ENCODE data around the gene FAF2. TPM values are rescaled to one million over a fixed set of nuclear protein-coding genes. Genes with fewer than 3 reads are reported as not detected.
"Not testable (repeated sequence)": the region's sequence is repeated elsewhere in the genome, so short reads cannot be mapped to it uniquely, and the experiment has no call there.

Gene FAF2
- total RNA-seq, result 42.8 and 43.9 TPM in 2 replicates

- Mint-ChIP-seq H3K27ac (peak within 1 kb of the TSS; percentile 94), H3K4me1 (peaks cover 30% of the 10 kb centered on the region), H3K27me3 (peaks cover 2% of the 10 kb centered on the region), H3K9me3 (peaks cover under 1% of the 10 kb centered on the region), H3K36me3 (ENCODE audit: low read depth) (peaks cover 19% of the 10 kb centered on the region), H3K4me3 (peak within 1 kb of the TSS; percentile 93)
- intact Hi-C loops (cut with micrococcal nuclease), result loop anchor here (1.0 to 2.0 kb wide), 5 partner anchors 32 to 94 kb away; partner anchors contain the start of genes CLTB, HIGD2A, KIAA1191 and NOP16
- DNase-seq, result peak; percentile 100
These were observed at the start of gene FAF2 for GRCh38 chr5:176447978-176448608. FAF2 (plus strand) TSS chr5:176448385; CDS start chr5:176448408, 23 bp downstream.

- DNase-seq, result no peak
- H3K9me3 Mint-ChIP-seq, result no peaks in the 10 kb centered on the region
- H3K27me3 Mint-ChIP-seq, result no peaks in the 10 kb centered on the region
- no peak overlapping the region for H3K27ac Mint-ChIP-seq
- no peak overlapping the region for H3K4me3 Mint-ChIP-seq
- intact Hi-C loops (cut with micrococcal nuclease), result no loop called here
- H3K4me1 Mint-ChIP-seq, result peaks cover 4% of the 10 kb centered on the region
- H3K36me3 Mint-ChIP-seq (ENCODE audit: low read depth), result peaks cover 15% of the 10 kb centered on the region
These were observed 47.6 kb upstream of the FAF2 start for GRCh38 chr5:176400382-176401156.

GRCh38 chr5:176401281-176402205 lies 46.6 kb upstream of the FAF2 start:
- no peaks in the 10 kb centered on the region for H3K27me3 Mint-ChIP-seq
- peaks cover 20% of the 10 kb centered on the region for H3K36me3 Mint-ChIP-seq (ENCODE audit: low read depth)
- H3K9me3 Mint-ChIP-seq, result no peaks in the 10 kb centered on the region
- DNase-seq, result no peak
- peaks cover 4% of the 10 kb centered on the region for H3K4me1 Mint-ChIP-seq
- H3K27ac Mint-ChIP-seq, result no peak overlapping the region
- no peak overlapping the region for H3K4me3 Mint-ChIP-seq
- intact Hi-C loops (cut with micrococcal nuclease), result no loop called here

- Mint-ChIP-seq H3K9me3 (no peaks in the 10 kb centered on the region), H3K4me3 (no peak overlapping the region), H3K27me3 (no peaks in the 10 kb centered on the region), H3K27ac (no peak overlapping the region), H3K4me1 (peaks cover under 1% of the 10 kb centered on the region), H3K36me3 (ENCODE audit: low read depth) (peaks cover 15% of the 10 kb centered on the region)
- intact Hi-C loops (cut with micrococcal nuclease), result no loop called here
- no peak for DNase-seq
These were observed 42.3 kb upstream of the FAF2 start for GRCh38 chr5:176405656-176406435.

- intact Hi-C loops (cut with micrococcal nuclease), result no loop called here
- Mint-ChIP-seq H3K36me3 (ENCODE audit: low read depth) (peaks cover 18% of the 10 kb centered on the region), H3K9me3 (no peaks in the 10 kb centered on the region), H3K4me1 (peaks cover 4% of the 10 kb centered on the region), H3K4me3 (no peak overlapping the region), H3K27me3 (no peaks in the 10 kb centered on the region), H3K27ac (no peak overlapping the region)
- DNase-seq, result no peak
These were observed 41.6 kb upstream of the FAF2 start for GRCh38 chr5:176406436-176407052.

- no peaks in the 10 kb centered on the region for H3K9me3 Mint-ChIP-seq
- no peak overlapping the region for H3K27ac Mint-ChIP-seq
- H3K4me1 Mint-ChIP-seq, result peaks cover 7% of the 10 kb centered on the region
- no peaks in the 10 kb centered on the region for H3K27me3 Mint-ChIP-seq
- H3K4me3 Mint-ChIP-seq, result no peak overlapping the region
- intact Hi-C loops (cut with micrococcal nuclease), result no loop called here
- DNase-seq, result no peak
- H3K36me3 Mint-ChIP-seq (ENCODE audit: low read depth), result peaks cover 18% of the 10 kb centered on the region
These were observed 40.5 kb upstream of the FAF2 start for GRCh38 chr5:176407456-176408251.

GRCh38 chr5:176408252-176408573 lies 40.0 kb upstream of the FAF2 start:
- H3K27ac Mint-ChIP-seq; DNase-seq; H3K4me3 Mint-ChIP-seq; H3K4me1 Mint-ChIP-seq; H3K27me3 Mint-ChIP-seq; intact Hi-C loops (cut with micrococcal nuclease); H3K9me3 Mint-ChIP-seq: not testable (repeated sequence)
- peaks cover 18% of the 10 kb centered on the region for H3K36me3 Mint-ChIP-seq (ENCODE audit: low read depth)

- Mint-ChIP-seq H3K27ac (no peak overlapping the region), H3K4me3 (no peak overlapping the region), H3K27me3 (no peaks in the 10 kb centered on the region), H3K36me3 (ENCODE audit: low read depth) (peaks cover 18% of the 10 kb centered on the region), H3K4me1 (peaks cover 10% of the 10 kb centered on the region), H3K9me3 (no peaks in the 10 kb centered on the region)
- intact Hi-C loops (cut with micrococcal nuclease), result no loop called here
- DNase-seq, result no peak
These were observed 39.6 kb upstream of the FAF2 start for GRCh38 chr5:176408590-176408989.

- DNase-seq, result no peak
- H3K36me3 Mint-ChIP-seq (ENCODE audit: low read depth), result peaks cover 18% of the 10 kb centered on the region
- H3K9me3 Mint-ChIP-seq, result no peaks in the 10 kb centered on the region
- H3K4me1 Mint-ChIP-seq, result peaks cover 20% of the 10 kb centered on the region
- no peak overlapping the region for H3K4me3 Mint-ChIP-seq
- no peaks in the 10 kb centered on the region for H3K27me3 Mint-ChIP-seq
- no peak overlapping the region for H3K27ac Mint-ChIP-seq
- intact Hi-C loops (cut with micrococcal nuclease), result no loop called here
These were observed 38.4 kb upstream of the FAF2 start for GRCh38 chr5:176409765-176410164.

GRCh38 chr5:176410486-176411180 lies 37.6 kb upstream of the FAF2 start:
- H3K9me3 Mint-ChIP-seq, result no peaks in the 10 kb centered on the region
- intact Hi-C loops (cut with micrococcal nuclease), result no loop called here
- H3K4me3 Mint-ChIP-seq, result no peak overlapping the region
- peaks cover 27% of the 10 kb centered on the region for H3K4me1 Mint-ChIP-seq
- no peak overlapping the region for H3K27ac Mint-ChIP-seq
- DNase-seq, result no peak
- no peaks in the 10 kb centered on the region for H3K27me3 Mint-ChIP-seq
- peaks cover 16% of the 10 kb centered on the region for H3K36me3 Mint-ChIP-seq (ENCODE audit: low read depth)

- no peaks in the 10 kb centered on the region for H3K27me3 Mint-ChIP-seq
- H3K36me3 Mint-ChIP-seq (ENCODE audit: low read depth), result peaks cover 12% of the 10 kb centered on the region
- peak; percentile 54 for DNase-seq
- peaks cover 32% of the 10 kb centered on the region for H3K4me1 Mint-ChIP-seq
- intact Hi-C loops (cut with micrococcal nuclease), result no loop called here
- H3K27ac Mint-ChIP-seq, result no peak overlapping the region
- no peak overlapping the region for H3K4me3 Mint-ChIP-seq
- no peaks in the 10 kb centered on the region for H3K9me3 Mint-ChIP-seq
These were observed 35.5 kb upstream of the FAF2 start for GRCh38 chr5:176412517-176413254.

- Mint-ChIP-seq H3K9me3 (no peaks in the 10 kb centered on the region), H3K4me1 (peaks cover 32% of the 10 kb centered on the region), H3K27ac (no peak overlapping the region), H3K36me3 (ENCODE audit: low read depth) (peaks cover 9% of the 10 kb centered on the region), H3K27me3 (no peaks in the 10 kb centered on the region), H3K4me3 (no peak overlapping the region)
- intact Hi-C loops (cut with micrococcal nuclease), result no loop called here
- DNase-seq, result no peak
These were observed 35.0 kb upstream of the FAF2 start for GRCh38 chr5:176413255-176413565.
